ENCODE measurements around the gene FYN. TPM values are rescaled to one million over a fixed set of nuclear protein-coding genes. Genes with fewer than 3 reads are reported as not detected.
"Not testable (repeated sequence)": the region's sequence is repeated elsewhere in the genome, so short reads cannot be mapped to it uniquely, and the experiment has no call there.

FYN gene
- total RNA-seq, 1 donor from 2014 or later, result 124 TPM

GRCh38 chr6:111908365-111908764 lies 35.1 kb upstream of the FYN start:
- not testable (repeated sequence) for H3K27me3 ChIP-seq (ENCODE audit: control insufficient read depth in 3 of 3, insufficient read depth in 3 of 3, low read length in 3 of 3); H3K36me3 ChIP-seq (ENCODE audit: control insufficient read depth in 3 of 3, insufficient read depth in 3 of 3, low read length in 3 of 3); H3K9ac ChIP-seq (ENCODE audit: low read depth in 1 of 3, low read length in 3 of 3); H3K9me3 ChIP-seq (ENCODE audit: control insufficient read depth in 3 of 3, low read length in 3 of 3); H3K4me1 ChIP-seq (ENCODE audit: control insufficient read depth in 3 of 3, insufficient read depth in 3 of 3, low read length in 3 of 3); H3K27ac ChIP-seq (ENCODE audit: low read depth, low read length); H3K4me3 ChIP-seq (ENCODE audit: low read length in 3 of 3)

- no peak overlapping the region for H3K4me3 ChIP-seq (ENCODE audit: low read length in 3 of 3)
- H3K9me3 ChIP-seq (ENCODE audit: control insufficient read depth in 3 of 3, low read length in 3 of 3), result no peaks in the 10 kb centered on the region
- no peaks in the 10 kb centered on the region for H3K27me3 ChIP-seq (ENCODE audit: control insufficient read depth in 3 of 3, insufficient read depth in 3 of 3, low read length in 3 of 3)
Observed at GRCh38 chr6:111900735-111901134, 27.5 kb upstream of the FYN start.

GRCh38 chr6:111899531-111899930 lies 26.3 kb upstream of the FYN start:
- Histone ChIP-seq H3K36me3 (ENCODE audit: control insufficient read depth in 3 of 3, insufficient read depth in 3 of 3, low read length in 3 of 3) (no peaks in the 10 kb centered on the region), H3K4me1 (ENCODE audit: control insufficient read depth in 3 of 3, insufficient read depth in 3 of 3, low read length in 3 of 3) (no peaks in the 10 kb centered on the region), H3K4me3 (ENCODE audit: low read length in 3 of 3) (no peak overlapping the region), H3K9ac (ENCODE audit: low read depth in 1 of 3, low read length in 3 of 3) (no peak overlapping the region), H3K27ac (ENCODE audit: low read depth, low read length) (no peak overlapping the region), H3K27me3 (ENCODE audit: control insufficient read depth in 3 of 3, insufficient read depth in 3 of 3, low read length in 3 of 3) (no peaks in the 10 kb centered on the region), H3K9me3 (ENCODE audit: control insufficient read depth in 3 of 3, low read length in 3 of 3) (no peaks in the 10 kb centered on the region)

More at GRCh38 chr6:111900735-111901134, 27.5 kb upstream of the FYN start:
- H3K4me1 ChIP-seq (ENCODE audit: control insufficient read depth in 3 of 3, insufficient read depth in 3 of 3, low read length in 3 of 3), result no peaks in the 10 kb centered on the region
- H3K9ac ChIP-seq (ENCODE audit: low read depth in 1 of 3, low read length in 3 of 3), result no peak overlapping the region
- H3K27ac ChIP-seq (ENCODE audit: low read depth, low read length), result no peak overlapping the region
- no peaks in the 10 kb centered on the region for H3K36me3 ChIP-seq (ENCODE audit: control insufficient read depth in 3 of 3, insufficient read depth in 3 of 3, low read length in 3 of 3)

GRCh38 chr6:111898452-111898851 lies 25.2 kb upstream of the FYN start:
- H3K9ac ChIP-seq (ENCODE audit: low read depth in 1 of 3, low read length in 3 of 3), result no peak overlapping the region
- no peaks in the 10 kb centered on the region for H3K36me3 ChIP-seq (ENCODE audit: control insufficient read depth in 3 of 3, insufficient read depth in 3 of 3, low read length in 3 of 3)
- H3K27ac ChIP-seq (ENCODE audit: low read depth, low read length), result no peak overlapping the region
- no peak overlapping the region for H3K4me3 ChIP-seq (ENCODE audit: low read length in 3 of 3)
- no peaks in the 10 kb centered on the region for H3K27me3 ChIP-seq (ENCODE audit: control insufficient read depth in 3 of 3, insufficient read depth in 3 of 3, low read length in 3 of 3)
- no peaks in the 10 kb centered on the region for H3K4me1 ChIP-seq (ENCODE audit: control insufficient read depth in 3 of 3, insufficient read depth in 3 of 3, low read length in 3 of 3)
- no peaks in the 10 kb centered on the region for H3K9me3 ChIP-seq (ENCODE audit: control insufficient read depth in 3 of 3, low read length in 3 of 3)

- no peaks in the 10 kb centered on the region for H3K4me1 ChIP-seq (ENCODE audit: control insufficient read depth in 3 of 3, insufficient read depth in 3 of 3, low read length in 3 of 3)
- no peaks in the 10 kb centered on the region for H3K9me3 ChIP-seq (ENCODE audit: control insufficient read depth in 3 of 3, low read length in 3 of 3)
- H3K9ac ChIP-seq (ENCODE audit: low read depth in 1 of 3, low read length in 3 of 3), result no peak overlapping the region
- H3K36me3 ChIP-seq (ENCODE audit: control insufficient read depth in 3 of 3, insufficient read depth in 3 of 3, low read length in 3 of 3), result no peaks in the 10 kb centered on the region
- no peak overlapping the region for H3K27ac ChIP-seq (ENCODE audit: low read depth, low read length)
- no peak overlapping the region for H3K4me3 ChIP-seq (ENCODE audit: low read length in 3 of 3)
- H3K27me3 ChIP-seq (ENCODE audit: control insufficient read depth in 3 of 3, insufficient read depth in 3 of 3, low read length in 3 of 3), result no peaks in the 10 kb centered on the region
Observed at GRCh38 chr6:111894951-111895350, 21.7 kb upstream of the FYN start.

DNA sequence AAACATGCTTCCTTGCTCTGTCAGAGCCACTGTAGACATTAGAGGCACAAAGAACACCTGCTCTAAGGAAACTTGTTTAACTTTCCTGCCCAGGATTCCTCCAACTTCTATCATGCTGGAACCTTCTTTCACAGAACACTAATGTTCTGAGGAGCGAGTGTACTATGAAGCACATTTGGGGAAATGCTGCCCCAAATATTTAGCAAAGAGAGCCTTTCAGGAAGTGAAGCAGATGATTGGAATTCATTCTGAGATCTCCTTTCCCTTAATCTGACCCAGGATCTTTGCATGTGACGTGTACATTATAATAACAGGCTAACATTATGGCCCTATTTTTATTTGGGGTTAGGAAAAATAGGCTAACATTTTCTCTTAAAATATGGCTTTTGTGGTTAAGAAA lies 21.0 kb upstream of the FYN start:
- H3K4me3 ChIP-seq (ENCODE audit: low read length in 3 of 3), result no peak overlapping the region
- H3K9ac ChIP-seq (ENCODE audit: low read depth in 1 of 3, low read length in 3 of 3), result no peak overlapping the region

GRCh38 chr6:111892431-111892830 lies 19.2 kb upstream of the FYN start:
- Histone ChIP-seq H3K4me1 (ENCODE audit: control insufficient read depth in 3 of 3, insufficient read depth in 3 of 3, low read length in 3 of 3) (no peaks in the 10 kb centered on the region), H3K36me3 (ENCODE audit: control insufficient read depth in 3 of 3, insufficient read depth in 3 of 3, low read length in 3 of 3) (no peaks in the 10 kb centered on the region), H3K4me3 (ENCODE audit: low read length in 3 of 3) (no peak overlapping the region)

More for the DNA sequence above, 21.0 kb upstream of the FYN start:
- Histone ChIP-seq H3K9me3 (ENCODE audit: control insufficient read depth in 3 of 3, low read length in 3 of 3) (no peaks in the 10 kb centered on the region), H3K4me1 (ENCODE audit: control insufficient read depth in 3 of 3, insufficient read depth in 3 of 3, low read length in 3 of 3) (no peaks in the 10 kb centered on the region), H3K27me3 (ENCODE audit: control insufficient read depth in 3 of 3, insufficient read depth in 3 of 3, low read length in 3 of 3) (no peaks in the 10 kb centered on the region), H3K36me3 (ENCODE audit: control insufficient read depth in 3 of 3, insufficient read depth in 3 of 3, low read length in 3 of 3) (no peaks in the 10 kb centered on the region), H3K27ac (ENCODE audit: low read depth, low read length) (no peak overlapping the region)

DNA sequence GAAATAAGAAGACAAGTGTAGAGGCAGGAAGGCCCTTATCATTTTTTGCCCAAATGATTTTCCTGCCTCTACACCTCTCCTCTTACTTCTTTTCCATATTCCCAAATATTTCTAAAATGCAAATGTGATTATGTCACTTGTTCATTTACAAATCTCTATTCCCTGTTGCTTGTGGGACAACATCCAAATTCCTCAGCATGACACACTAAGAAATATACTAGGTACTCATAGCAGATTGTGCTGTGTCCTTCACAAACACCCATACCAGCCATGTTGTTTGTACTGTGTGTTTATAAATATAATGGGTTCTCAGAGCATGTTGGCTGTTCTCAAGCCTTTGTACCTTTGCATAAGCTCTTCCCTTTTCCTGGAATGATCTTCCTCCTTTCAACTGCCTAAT lies 17.7 kb upstream of the FYN start:
- Histone ChIP-seq H3K4me1 (ENCODE audit: control insufficient read depth in 3 of 3, insufficient read depth in 3 of 3, low read length in 3 of 3) (no peaks in the 10 kb centered on the region), H3K9me3 (ENCODE audit: control insufficient read depth in 3 of 3, low read length in 3 of 3) (no peaks in the 10 kb centered on the region), H3K27me3 (ENCODE audit: control insufficient read depth in 3 of 3, insufficient read depth in 3 of 3, low read length in 3 of 3) (no peaks in the 10 kb centered on the region), H3K9ac (ENCODE audit: low read depth in 1 of 3, low read length in 3 of 3) (no peak overlapping the region), H3K36me3 (ENCODE audit: control insufficient read depth in 3 of 3, insufficient read depth in 3 of 3, low read length in 3 of 3) (no peaks in the 10 kb centered on the region), H3K4me3 (ENCODE audit: low read length in 3 of 3) (no peak overlapping the region), H3K27ac (ENCODE audit: low read depth, low read length) (no peak overlapping the region)

More at GRCh38 chr6:111892431-111892830, 19.2 kb upstream of the FYN start:
- Histone ChIP-seq H3K9me3 (ENCODE audit: control insufficient read depth in 3 of 3, low read length in 3 of 3) (no peaks in the 10 kb centered on the region), H3K27me3 (ENCODE audit: control insufficient read depth in 3 of 3, insufficient read depth in 3 of 3, low read length in 3 of 3) (no peaks in the 10 kb centered on the region), H3K9ac (ENCODE audit: low read depth in 1 of 3, low read length in 3 of 3) (no peak overlapping the region), H3K27ac (ENCODE audit: low read depth, low read length) (no peak overlapping the region)

DNA sequence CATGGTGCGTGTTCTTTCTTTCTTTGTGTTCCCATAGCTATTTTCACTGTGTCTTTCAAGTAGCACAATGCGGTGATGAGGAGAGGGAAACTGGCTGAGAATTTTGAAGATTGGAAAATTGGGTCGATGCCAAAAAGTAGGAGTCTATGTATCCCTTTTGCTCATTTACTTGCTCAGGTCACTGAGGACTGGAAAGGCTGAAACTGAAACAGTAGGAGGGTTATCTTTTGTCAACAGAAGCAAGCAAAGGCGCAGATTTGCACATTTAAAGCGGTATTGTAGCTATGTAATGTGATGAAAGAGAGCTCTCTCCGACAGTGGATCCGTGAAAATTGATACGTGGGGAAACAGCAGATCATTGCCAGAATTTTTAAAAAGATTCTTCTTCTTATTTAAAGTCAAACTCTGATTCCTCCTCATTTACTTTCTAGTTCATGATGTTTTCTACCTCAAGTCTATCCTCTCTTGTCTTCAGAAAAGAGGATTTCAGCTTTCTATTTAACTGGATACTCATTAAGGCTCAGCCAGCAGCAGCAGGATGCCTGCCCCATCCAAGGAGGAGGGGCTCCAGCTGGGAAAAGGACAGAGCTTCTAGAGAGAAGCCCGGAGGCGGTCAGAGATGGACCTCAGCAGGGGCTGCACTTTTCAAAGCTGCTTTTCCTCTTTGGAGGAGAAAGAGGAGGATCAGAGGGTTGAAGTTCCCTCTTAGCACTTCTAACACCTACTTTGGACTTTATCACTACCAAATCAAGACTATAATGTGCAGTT lies 15.9 kb upstream of the FYN start:
- H3K9me3 ChIP-seq (ENCODE audit: control insufficient read depth in 3 of 3, low read length in 3 of 3), result no peaks in the 10 kb centered on the region
- no peaks in the 10 kb centered on the region for H3K27me3 ChIP-seq (ENCODE audit: control insufficient read depth in 3 of 3, insufficient read depth in 3 of 3, low read length in 3 of 3)
- no peak overlapping the region for H3K27ac ChIP-seq (ENCODE audit: low read depth, low read length)
- no peaks in the 10 kb centered on the region for H3K36me3 ChIP-seq (ENCODE audit: control insufficient read depth in 3 of 3, insufficient read depth in 3 of 3, low read length in 3 of 3)
- H3K9ac ChIP-seq (ENCODE audit: low read depth in 1 of 3, low read length in 3 of 3), result no peak overlapping the region
- H3K4me3 ChIP-seq (ENCODE audit: low read length in 3 of 3), result peak overlapping the region in 1 of 3 donors; percentile 59
- H3K4me1 ChIP-seq (ENCODE audit: control insufficient read depth in 3 of 3, insufficient read depth in 3 of 3, low read length in 3 of 3), result no peaks in the 10 kb centered on the region

DNA sequence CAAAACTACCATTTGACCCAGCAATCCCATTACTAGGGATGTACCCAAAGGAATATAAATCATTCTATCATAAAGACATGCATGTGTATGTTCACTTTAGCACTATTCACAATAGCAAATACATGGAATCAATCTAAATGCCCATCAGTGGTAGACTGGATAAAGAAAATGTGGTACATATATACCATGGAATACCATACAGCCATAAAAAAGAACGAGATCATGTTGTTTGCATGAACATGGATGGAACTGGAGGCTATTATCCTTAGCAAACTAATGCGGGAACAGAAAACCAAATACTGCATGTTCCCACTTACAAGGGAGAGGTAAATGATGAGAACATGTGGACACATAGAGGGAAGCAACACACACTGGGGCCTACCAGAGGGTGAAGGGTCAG lies 13.5 kb upstream of the FYN start:
- not testable (repeated sequence) for H3K27ac ChIP-seq (ENCODE audit: low read depth, low read length); H3K36me3 ChIP-seq (ENCODE audit: control insufficient read depth in 3 of 3, insufficient read depth in 3 of 3, low read length in 3 of 3); H3K9ac ChIP-seq (ENCODE audit: low read depth in 1 of 3, low read length in 3 of 3)

More for the DNA sequence above, 13.5 kb upstream of the FYN start:
- H3K4me3 ChIP-seq (ENCODE audit: low read length in 3 of 3); H3K4me1 ChIP-seq (ENCODE audit: control insufficient read depth in 3 of 3, insufficient read depth in 3 of 3, low read length in 3 of 3); H3K9me3 ChIP-seq (ENCODE audit: control insufficient read depth in 3 of 3, low read length in 3 of 3); H3K27me3 ChIP-seq (ENCODE audit: control insufficient read depth in 3 of 3, insufficient read depth in 3 of 3, low read length in 3 of 3): not testable (repeated sequence)
